ENCODE data around the gene CDKAL1. TPM values are rescaled to one million over a fixed set of nuclear protein-coding genes. Genes with fewer than 3 reads are reported as not detected.

The CDKAL1 gene
- total and polyA plus RNA-seq, 9 of the 15 experiments (the other 6 are each of a cell fraction or from before 2014, with no cell fraction given), result 11.2 to 36.3 (median 20.1) TPM

GRCh38 chr6:21198032-21198640 lies 663.9 kb downstream of the CDKAL1 start:
- BruUV-seq (replicated peaks), result no TSS peak
- CTCF ChIA-PET (ENCODE audit: low intra/inter-chr PET ratio), result no interaction called here
- in situ Hi-C loops (cut with MboI) (no loop called here), intact Hi-C loops (cut with micrococcal nuclease) (no loop called here)
- Histone ChIP-seq H3K79me2 (ENCODE audit: control insufficient read depth, insufficient read depth, low read length) (no peaks in the 10 kb centered on the region), H3K9me3 (replicated peaks; ENCODE audit: control insufficient read depth, insufficient read depth, low read depth, low read length) (no peaks in the 10 kb centered on the region), H2AFZ (ENCODE audit: low read depth, low read length) (no peak overlapping the region), H3K27me3 (ENCODE audit: control insufficient read depth in 2 of 2, insufficient read depth in 2 of 2, low read length in 2 of 2) (no peaks in the 10 kb centered on the region), H3K36me3 (ENCODE audit: control insufficient read depth, insufficient read depth, low read length) (no peaks in the 10 kb centered on the region), H3K9me1 (ENCODE audit: control insufficient read depth, insufficient read depth, low read length) (no peaks in the 10 kb centered on the region), H3K9ac (ENCODE audit: insufficient read depth in 1 of 2, low read depth in 2 of 2, low read length in 2 of 2) (no peak overlapping the region), H4K20me1 (replicated peaks; ENCODE audit: control insufficient read depth, insufficient read depth, low read length) (no peaks in the 10 kb centered on the region), H3K4me2 (ENCODE audit: insufficient read depth, low read length) (no peak overlapping the region), H3K27ac (ENCODE audit: extremely low read depth, low read depth, low read length) (no peak overlapping the region), H3K4me1 (replicated peaks in 1 of 2; ENCODE audit: control insufficient read depth in 2 of 2, insufficient read depth in 2 of 2, low read length in 2 of 2) (no peaks in the 10 kb centered on the region), H3K4me3 (no peak overlapping the region)
- no peak for ATAC-seq
- TF ChIP-seq DIDO1 (tag; IDR thresholded peaks at IDR 0.05; ENCODE audit: low read depth) (no peak), PTTG1 (tag; IDR thresholded peaks at IDR 0.05; ENCODE audit: low read depth) (no peak), CBFB (CRISPR knock-in tag; IDR thresholded peaks at IDR 0.05) (no peak), HLTF (IDR thresholded peaks at IDR 0.05) (no peak), ZNF398 (CRISPR knock-in tag; IDR thresholded peaks at IDR 0.05) (no peak), CBFA2T3 (IDR thresholded peaks at IDR 0.05) (peak; percentile 31; the same call in 1 of the 2 replicates), RBM22 (IDR thresholded peaks at IDR 0.05; ENCODE audit: low read depth, low read length, poor library complexity, severe bottlenecking) (no peak)
- WGBS (ENCODE audit: insufficient coverage, low coverage, missing lambda C conversion rate), result 36% methylated on average over 5 of the region's 5 CpGs
- POLR2A ChIA-PET, result interaction anchor here (1.0 kb wide), 1 partner anchor 10 kb away, joined by 4 read pairs; no protein-coding TSS in a partner anchor
- DNase-seq (ENCODE audit: extremely low read depth in 1 of 4, low spot score in 3 of 4), result peak in 1 of 4 experiments; percentile 8
- FAIRE-seq, result no peak

Data from K562 (cell line).